SHP77 treated with DMSO at 0.1 percent for 48 hours (cell line): ENCODE data around the gene SERPINF2.
"Not testable (repeated sequence)": the region's sequence is repeated elsewhere in the genome, so short reads cannot be mapped to it uniquely, and the experiment has no call there.

Source experiments
- DNase-seq: peaks from one replicate; lab custom pipeline; 2025; lab: John Stamatoyannopoulos, UW

SERPINF2 gene

GRCh38 chr17:1716076-1716911 lies 26.4 kb upstream of the SERPINF2 start:
- peak; percentile 100 for DNase-seq

GRCh38 chr17:1716912-1717695 lies 25.6 kb upstream of the SERPINF2 start:
- peak; percentile 99 for DNase-seq

GRCh38 chr17:1718362-1719165 lies 24.1 kb upstream of the SERPINF2 start:
- no peak for DNase-seq

- peak; percentile 68 for DNase-seq
Observed at GRCh38 chr17:1720856-1721386, 21.8 kb upstream of the SERPINF2 start.

- not testable (repeated sequence) for DNase-seq
Observed at GRCh38 chr17:1722022-1722421, 20.6 kb upstream of the SERPINF2 start.

GRCh38 chr17:1724351-1724868 lies 18.3 kb upstream of the SERPINF2 start, which contains the start of gene WDR81:
TSS of gene WDR81 (plus strand) at chr17:1724704. CDS start at chr17:1724960, 256 bp downstream.
- peak; percentile 64 for DNase-seq

GRCh38 chr17:1724869-1725641 lies 17.6 kb upstream of the SERPINF2 start:
- DNase-seq: no peak

- DNase-seq: no peak
Observed at GRCh38 chr17:1725642-1726511, 16.8 kb upstream of the SERPINF2 start.

GRCh38 chr17:1726626-1727257 lies 15.9 kb upstream of the SERPINF2 start:
- DNase-seq: no peak

- no peak for DNase-seq
Observed at GRCh38 chr17:1727258-1727789, 15.3 kb upstream of the SERPINF2 start.

- DNase-seq: no peak
Observed at GRCh38 chr17:1727876-1728630, 14.6 kb upstream of the SERPINF2 start.

GRCh38 chr17:1729966-1730325 lies 12.7 kb upstream of the SERPINF2 start:
- DNase-seq: no peak

GRCh38 chr17:1730326-1731193 lies 12.1 kb upstream of the SERPINF2 start:
- DNase-seq: no peak

- DNase-seq: no peak
Observed at GRCh38 chr17:1731194-1731506, 11.5 kb upstream of the SERPINF2 start.

- DNase-seq: no peak
Observed at GRCh38 chr17:1732241-1732832, 10.3 kb upstream of the SERPINF2 start.

- DNase-seq: no peak
Observed at GRCh38 chr17:1732833-1733321, 9.8 kb upstream of the SERPINF2 start.

GRCh38 chr17:1733759-1734158 lies 8.9 kb upstream of the SERPINF2 start:
- no peak for DNase-seq
